ENCODE measurements around the gene CNNM2. TPM values are rescaled to one million over a fixed set of nuclear protein-coding genes. Genes with fewer than 3 reads are reported as not detected.
A peak's percentile ranks its signal among the peaks of the same experiment; 100 is the strongest.

CNNM2 gene
- total and polyA plus RNA-seq, 7 donors = 0.49 to 2.6 (median 1.3) TPM

DNA sequence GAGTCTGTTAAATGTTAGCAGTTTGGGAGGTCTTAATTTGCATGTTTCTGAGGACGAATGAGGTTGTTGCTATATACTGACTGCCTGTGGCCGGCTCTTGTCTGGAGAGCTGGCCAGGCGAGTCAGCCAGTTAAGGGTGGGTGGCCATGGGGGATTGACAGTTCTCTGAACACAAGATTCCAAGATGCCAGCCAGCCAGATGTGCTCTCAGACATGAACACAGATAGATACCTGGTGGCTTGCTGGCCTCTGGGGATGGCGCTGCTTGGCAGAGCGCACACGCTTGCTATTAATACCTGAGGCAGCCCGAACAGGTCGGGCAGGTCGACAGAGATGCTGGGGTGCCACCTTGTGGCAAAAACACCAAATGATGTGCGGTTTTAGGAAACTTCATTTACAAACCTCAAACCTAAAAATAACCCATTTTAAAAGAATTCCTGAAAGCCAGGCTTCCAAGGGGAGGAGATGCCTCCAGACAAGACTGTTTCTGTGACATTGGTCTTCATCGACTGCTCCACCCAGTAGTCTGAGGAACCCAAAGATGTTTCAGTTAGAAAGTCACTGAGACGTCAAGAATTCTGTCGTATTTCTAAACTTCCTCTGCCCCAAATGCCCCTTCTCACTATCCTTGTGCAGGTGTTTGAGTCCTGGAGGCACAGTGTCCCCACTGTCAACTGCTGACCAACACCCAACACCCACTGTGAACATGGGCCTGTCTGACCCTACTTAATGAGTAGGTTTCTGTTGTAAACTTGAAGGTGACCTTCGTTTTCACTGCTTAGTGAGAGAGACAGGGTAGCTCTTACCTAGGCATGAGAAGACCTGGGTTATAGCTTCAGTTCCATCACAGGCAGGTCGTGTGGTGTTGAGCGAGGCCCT is 151.6 kb downstream of the CNNM2 start:
- WGBS, 3 donors = 42 to 54% (median 45%) methylated on average over 16 of the region's 16 CpGs
- no peaks in the 10 kb centered on the region for H3K9me3 ChIP-seq
- H3K27me3 ChIP-seq (ENCODE audit: insufficient read depth in 3 of 3, low read length in 2 of 3) = no peaks in the 10 kb centered on the region
- ATAC-seq (peak; percentile 74 to 81 (median 78)), DNase-seq (peak; percentile 30 to 65)
- no peak overlapping the region for H3K27ac ChIP-seq
- H3K36me3 ChIP-seq (ENCODE audit: insufficient read depth in 1 of 2, low read depth in 1 of 2) = peaks cover 0 to 6% of the 10 kb centered on the region in 2 donors
- no peak overlapping the region for H3K4me3 ChIP-seq
- no peaks in the 10 kb centered on the region for H3K4me1 ChIP-seq
- TF ChIP-seq, protein P1, sequence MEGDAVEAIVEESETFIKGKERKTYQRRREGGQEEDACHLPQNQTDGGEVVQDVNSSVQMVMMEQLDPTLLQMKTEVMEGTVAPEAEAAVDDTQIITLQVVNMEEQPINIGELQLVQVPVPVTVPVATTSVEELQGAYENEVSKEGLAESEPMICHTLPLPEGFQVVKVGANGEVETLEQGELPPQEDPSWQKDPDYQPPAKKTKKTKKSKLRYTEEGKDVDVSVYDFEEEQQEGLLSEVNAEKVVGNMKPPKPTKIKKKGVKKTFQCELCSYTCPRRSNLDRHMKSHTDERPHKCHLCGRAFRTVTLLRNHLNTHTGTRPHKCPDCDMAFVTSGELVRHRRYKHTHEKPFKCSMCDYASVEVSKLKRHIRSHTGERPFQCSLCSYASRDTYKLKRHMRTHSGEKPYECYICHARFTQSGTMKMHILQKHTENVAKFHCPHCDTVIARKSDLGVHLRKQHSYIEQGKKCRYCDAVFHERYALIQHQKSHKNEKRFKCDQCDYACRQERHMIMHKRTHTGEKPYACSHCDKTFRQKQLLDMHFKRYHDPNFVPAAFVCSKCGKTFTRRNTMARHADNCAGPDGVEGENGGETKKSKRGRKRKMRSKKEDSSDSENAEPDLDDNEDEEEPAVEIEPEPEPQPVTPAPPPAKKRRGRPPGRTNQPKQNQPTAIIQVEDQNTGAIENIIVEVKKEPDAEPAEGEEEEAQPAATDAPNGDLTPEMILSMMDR (IDR thresholded peaks at IDR 0.05) = peak; percentile 62
- intact Hi-C loops (cut with DNase I) = loop anchor here (2.0 to 10.0 kb wide), 5 partner anchors 152 to 345 kb away; partner anchors contain the start of gene CNNM2 (in 1 of the 2)

DNA sequence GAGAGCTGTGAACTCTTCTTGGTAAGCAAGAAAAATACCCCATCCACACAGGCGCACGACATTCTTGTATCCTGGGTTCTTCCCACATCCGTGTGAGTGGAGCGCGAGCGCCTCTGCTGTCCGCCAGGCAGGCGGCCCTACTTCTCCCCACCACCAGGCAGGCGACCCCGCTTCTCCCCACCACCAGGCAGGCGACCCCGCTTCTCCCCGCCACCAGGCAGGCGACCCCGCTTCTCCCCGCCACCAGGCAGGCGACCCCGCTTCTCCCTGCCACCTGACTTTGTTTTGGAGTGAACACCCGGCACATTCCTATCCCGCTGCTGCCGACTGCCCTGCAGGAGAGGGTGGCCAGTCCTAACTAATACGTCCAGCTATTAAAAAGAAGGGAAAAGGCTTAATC is 154.2 kb downstream of the CNNM2 start:
- intact Hi-C loops (cut with DNase I) = loop anchor here in 1 of 2 donors (5.0 kb wide), 1 partner anchor 345 kb away; no protein-coding TSS in a partner anchor

DNA sequence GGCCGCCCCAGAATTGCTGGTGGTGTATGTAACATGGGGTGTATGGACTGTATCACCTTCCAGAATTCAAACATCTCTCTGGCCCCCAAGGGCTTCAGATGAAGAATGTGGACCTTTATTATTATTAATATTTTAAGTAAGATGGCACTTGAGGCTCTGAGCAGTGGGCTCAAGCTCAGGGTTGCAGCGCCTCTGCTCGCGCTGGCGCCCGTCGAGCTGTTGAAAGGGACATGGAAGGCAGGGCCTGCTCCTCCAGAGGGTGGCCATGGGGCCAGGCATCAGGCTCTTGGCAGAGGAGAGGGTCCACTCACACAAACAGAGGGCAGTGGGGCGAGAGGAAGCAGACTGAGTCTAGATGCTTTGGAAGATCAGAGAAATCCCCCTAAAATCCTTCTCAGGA is 154.8 kb downstream of the CNNM2 start:
- DNase-seq (no peak), ATAC-seq (no peak)
- no peak overlapping the region for H3K4me3 ChIP-seq
- H3K36me3 ChIP-seq (ENCODE audit: insufficient read depth in 1 of 2, low read depth in 1 of 2) = peaks cover 4 to 28% of the 10 kb centered on the region in 2 donors
- H3K27me3 ChIP-seq (ENCODE audit: insufficient read depth in 3 of 3, low read length in 2 of 3) = no peaks in the 10 kb centered on the region
- no peaks in the 10 kb centered on the region for H3K4me1 ChIP-seq
- TF ChIP-seq, protein P1 (IDR thresholded peaks at IDR 0.05) = no peak
- no peaks in the 10 kb centered on the region for H3K9me3 ChIP-seq
- 97 to 98% (median 97%) methylated on average over 8 of the region's 8 CpGs for WGBS, 3 donors
- no peak overlapping the region for H3K27ac ChIP-seq
- intact Hi-C loops (cut with DNase I) = loop anchor here in 1 of 2 donors (5.0 kb wide), 1 partner anchor 346 kb away; no protein-coding TSS in a partner anchor

More for the DNA sequence above, 154.2 kb downstream of the CNNM2 start:
- 94 to 96% (median 94%) methylated on average over 22 of the region's 22 CpGs for WGBS, 3 donors
- no peak overlapping the region for H3K27ac ChIP-seq
- H3K36me3 ChIP-seq (ENCODE audit: insufficient read depth in 1 of 2, low read depth in 1 of 2) = peaks cover under 1 to 22% of the 10 kb centered on the region in 2 donors
- TF ChIP-seq, protein P1 (IDR thresholded peaks at IDR 0.05) = no peak
- H3K9me3 ChIP-seq = no peaks in the 10 kb centered on the region
- H3K27me3 ChIP-seq (ENCODE audit: insufficient read depth in 3 of 3, low read length in 2 of 3) = no peaks in the 10 kb centered on the region
- H3K4me1 ChIP-seq = no peaks in the 10 kb centered on the region
- ATAC-seq = no peak
- no peak overlapping the region for H3K4me3 ChIP-seq
- no peak for DNase-seq

DNA sequence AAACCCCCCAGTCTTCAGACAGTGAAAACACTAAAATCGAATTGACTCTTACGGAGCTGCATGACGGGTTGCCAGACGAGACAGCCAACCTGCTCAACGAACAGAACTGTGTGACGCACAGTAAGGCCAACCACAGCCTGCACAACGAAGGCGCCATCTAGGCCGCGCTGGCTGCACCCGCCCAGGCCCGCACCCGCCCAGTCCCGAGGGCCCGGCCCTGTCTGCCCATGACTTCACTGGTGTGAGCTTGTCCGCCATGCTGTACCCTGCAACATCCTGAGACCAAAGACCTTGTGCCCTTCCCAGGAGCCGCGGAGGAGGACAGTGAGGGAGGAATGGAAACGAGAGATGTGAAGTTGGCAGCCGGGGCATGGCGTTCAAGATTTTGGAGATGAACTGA is 158.9 kb downstream of the CNNM2 start:
- no peak for ATAC-seq
- H3K4me3 ChIP-seq = no peak overlapping the region
- peaks cover 4 to 30% of the 10 kb centered on the region in 2 donors for H3K36me3 ChIP-seq (ENCODE audit: insufficient read depth in 1 of 2, low read depth in 1 of 2)
- H3K27ac ChIP-seq = no peak overlapping the region
- DNase-seq = no peak
- no peaks in the 10 kb centered on the region for H3K9me3 ChIP-seq
- TF ChIP-seq, protein P1 (IDR thresholded peaks at IDR 0.05) = no peak
- WGBS, 3 donors = 94 to 97% (median 95%) methylated on average over 21 of the region's 21 CpGs
- intact Hi-C loops (cut with DNase I) = no loop called here
- H3K27me3 ChIP-seq (ENCODE audit: insufficient read depth in 3 of 3, low read length in 2 of 3) = no peaks in the 10 kb centered on the region
- H3K4me1 ChIP-seq = no peaks in the 10 kb centered on the region
